ENCODE measurements around the gene CDK16. TPM values are rescaled to one million over a fixed set of nuclear protein-coding genes. Genes with fewer than 3 reads are reported as not detected.

The CDK16 gene
- total RNA-seq, 1 donor, result 81.6 TPM

- H3K4me3 ChIP-seq (ENCODE audit: low read depth, low read length), result no peak overlapping the region
- DNase-seq (ENCODE audit: low read depth), result no peak
- no peak for TF ChIP-seq CTCF (IDR thresholded peaks at IDR 0.05; ENCODE audit: insufficient read depth, low read depth, low read length)
These were observed 40.1 kb upstream of the CDK16 start for GRCh38 chrX:47178337-47178736.

- no peak for TF ChIP-seq CTCF (IDR thresholded peaks at IDR 0.05; ENCODE audit: insufficient read depth, low read depth, low read length)
- H3K4me3 ChIP-seq (ENCODE audit: low read depth, low read length), result no peak overlapping the region
- DNase-seq (ENCODE audit: low read depth), result peak; percentile 26
These were observed 39.1 kb upstream of the CDK16 start for GRCh38 chrX:47179221-47179927.

- no peak for TF ChIP-seq CTCF (IDR thresholded peaks at IDR 0.05; ENCODE audit: insufficient read depth, low read depth, low read length)
- no peak for DNase-seq (ENCODE audit: low read depth)
These were observed 38.6 kb upstream of the CDK16 start for GRCh38 chrX:47179928-47180255.

GRCh38 chrX:47180346-47180745, 38.1 kb upstream of the CDK16 start:
- TF ChIP-seq CTCF (IDR thresholded peaks at IDR 0.05; ENCODE audit: insufficient read depth, low read depth, low read length), result no peak
- DNase-seq (ENCODE audit: low read depth), result no peak
- H3K4me3 ChIP-seq (ENCODE audit: low read depth, low read length), result no peak overlapping the region

More at GRCh38 chrX:47179928-47180255, 38.6 kb upstream of the CDK16 start:
- no peak overlapping the region for H3K4me3 ChIP-seq (ENCODE audit: low read depth, low read length)

GRCh38 chrX:47181301-47181700, 37.2 kb upstream of the CDK16 start:
- TF ChIP-seq CTCF (IDR thresholded peaks at IDR 0.05; ENCODE audit: insufficient read depth, low read depth, low read length), result no peak
- H3K4me3 ChIP-seq (ENCODE audit: low read depth, low read length), result no peak overlapping the region
- no peak for DNase-seq (ENCODE audit: low read depth)

GRCh38 chrX:47182106-47182700, 36.3 kb upstream of the CDK16 start:
- no peak overlapping the region for H3K4me3 ChIP-seq (ENCODE audit: low read depth, low read length)
- TF ChIP-seq CTCF (IDR thresholded peaks at IDR 0.05; ENCODE audit: insufficient read depth, low read depth, low read length), result no peak
- no peak for DNase-seq (ENCODE audit: low read depth)
